ENCODE data around the gene MYADML2.

The MYADML2 gene

GRCh38 chr17:81939218-81939617 lies 7.8 kb downstream of the MYADML2 start:
- no peak for DNase-seq (ENCODE audit: low spot score)

- no peak for DNase-seq (ENCODE audit: low spot score)
These were observed 11.3 kb downstream of the MYADML2 start for GRCh38 chr17:81935709-81936084.

- DNase-seq (ENCODE audit: low spot score), result no peak
These were observed 12.0 kb downstream of the MYADML2 start for GRCh38 chr17:81934850-81935708.

- DNase-seq (ENCODE audit: low spot score), result no peak
These were observed 12.8 kb downstream of the MYADML2 start for GRCh38 chr17:81934098-81934757.

GRCh38 chr17:81933178-81933699 lies 13.8 kb downstream of the MYADML2 start:
- DNase-seq (ENCODE audit: low spot score), result no peak

- no peak for DNase-seq (ENCODE audit: low spot score)
These were observed 14.6 kb downstream of the MYADML2 start for GRCh38 chr17:81932333-81932983.

GRCh38 chr17:81931557-81932332 lies 15.3 kb downstream of the MYADML2 start:
- no peak for DNase-seq (ENCODE audit: low spot score)

GRCh38 chr17:81931189-81931556 lies 15.9 kb downstream of the MYADML2 start:
- no peak for DNase-seq (ENCODE audit: low spot score)

- no peak for DNase-seq (ENCODE audit: low spot score)
These were observed 16.6 kb downstream of the MYADML2 start for GRCh38 chr17:81930142-81931125.

- DNase-seq (ENCODE audit: low spot score), result no peak
These were observed 17.5 kb downstream of the MYADML2 start for GRCh38 chr17:81929253-81930141.

- DNase-seq (ENCODE audit: low spot score), result no peak
These were observed 18.3 kb downstream of the MYADML2 start for GRCh38 chr17:81928544-81929252.

GRCh38 chr17:81927653-81928543 lies 19.1 kb downstream of the MYADML2 start, which contains the start of gene MAFG:
Gene MAFG (minus strand): TSS chr17:81927735. CDS start chr17:81923185, 4,550 bp downstream.
- DNase-seq (ENCODE audit: low spot score), result peak; percentile 99

- DNase-seq (ENCODE audit: low spot score), result no peak
These were observed 19.8 kb downstream of the MYADML2 start for GRCh38 chr17:81927152-81927652.

GRCh38 chr17:81926451-81927151 lies 20.4 kb downstream of the MYADML2 start:
- DNase-seq (ENCODE audit: low spot score), result peak; percentile 89

GRCh38 chr17:81925860-81926450 lies 21.1 kb downstream of the MYADML2 start:
- DNase-seq (ENCODE audit: low spot score), result no peak
